ENCODE measurements around the gene FYN. TPM values are rescaled to one million over a fixed set of nuclear protein-coding genes. Genes with fewer than 3 reads are reported as not detected.

The FYN gene
- total RNA-seq, 1 experiment from 2014 or later, result 7.2 TPM

DNA sequence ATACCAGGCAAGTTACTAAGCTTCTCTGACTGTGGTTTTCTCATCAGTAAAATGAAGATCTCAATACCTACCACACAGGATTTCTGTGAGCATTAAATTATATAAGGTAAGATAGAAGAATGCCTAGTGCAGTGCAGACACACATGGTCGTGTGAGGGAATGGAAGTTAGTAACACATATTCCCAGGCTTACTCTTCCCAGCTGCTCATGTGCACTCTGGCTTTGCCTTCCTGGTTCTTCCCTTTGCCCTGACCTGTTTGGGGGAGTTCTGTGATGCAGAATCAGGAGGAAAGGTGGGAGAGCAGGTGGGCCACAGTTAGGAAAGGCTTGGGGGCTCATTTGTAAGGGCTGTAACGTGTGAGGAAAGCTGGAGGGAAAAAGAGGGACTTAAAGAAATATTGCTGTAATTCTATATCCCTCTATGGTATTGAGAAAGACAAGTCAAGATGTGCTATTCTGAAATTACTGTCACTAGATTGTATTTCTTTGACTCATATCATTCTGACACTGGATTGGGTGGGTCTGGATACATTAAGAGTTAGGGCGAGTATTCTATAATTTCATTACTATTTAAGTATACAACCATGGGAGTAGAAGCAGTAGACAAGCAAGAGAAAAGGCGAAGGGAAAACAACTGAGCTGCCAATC lies 47.7 kb downstream of the FYN start:
- ChIA-PET CTCF (no interaction called here), POLR2A (no interaction called here)
- DNase-seq, result no peak
- no peaks in the 10 kb centered on the region for H3K36me3 Mint-ChIP-seq (ENCODE audit: insufficient read depth, unreplicated experiment)
- no peaks in the 10 kb centered on the region for H3K9me3 ChIP-seq
- TF ChIP-seq, protein P1, sequence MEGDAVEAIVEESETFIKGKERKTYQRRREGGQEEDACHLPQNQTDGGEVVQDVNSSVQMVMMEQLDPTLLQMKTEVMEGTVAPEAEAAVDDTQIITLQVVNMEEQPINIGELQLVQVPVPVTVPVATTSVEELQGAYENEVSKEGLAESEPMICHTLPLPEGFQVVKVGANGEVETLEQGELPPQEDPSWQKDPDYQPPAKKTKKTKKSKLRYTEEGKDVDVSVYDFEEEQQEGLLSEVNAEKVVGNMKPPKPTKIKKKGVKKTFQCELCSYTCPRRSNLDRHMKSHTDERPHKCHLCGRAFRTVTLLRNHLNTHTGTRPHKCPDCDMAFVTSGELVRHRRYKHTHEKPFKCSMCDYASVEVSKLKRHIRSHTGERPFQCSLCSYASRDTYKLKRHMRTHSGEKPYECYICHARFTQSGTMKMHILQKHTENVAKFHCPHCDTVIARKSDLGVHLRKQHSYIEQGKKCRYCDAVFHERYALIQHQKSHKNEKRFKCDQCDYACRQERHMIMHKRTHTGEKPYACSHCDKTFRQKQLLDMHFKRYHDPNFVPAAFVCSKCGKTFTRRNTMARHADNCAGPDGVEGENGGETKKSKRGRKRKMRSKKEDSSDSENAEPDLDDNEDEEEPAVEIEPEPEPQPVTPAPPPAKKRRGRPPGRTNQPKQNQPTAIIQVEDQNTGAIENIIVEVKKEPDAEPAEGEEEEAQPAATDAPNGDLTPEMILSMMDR (IDR thresholded peaks at IDR 0.05; ENCODE audit: insufficient read depth in 1 of 2, low read depth in 1 of 2, low read length in 1 of 2, severe bottlenecking in 1 of 2, unreplicated experiment in 1 of 2), result no peak
- peaks cover 3% of the 10 kb centered on the region for H3K27me3 Mint-ChIP-seq (ENCODE audit: insufficient read depth, unreplicated experiment)
- no peaks in the 10 kb centered on the region for H3K9me3 Mint-ChIP-seq (ENCODE audit: unreplicated experiment)
- intact Hi-C loops (cut with micrococcal nuclease; ENCODE audit: unreplicated experiment), result no loop called here
- no peaks in the 10 kb centered on the region for H3K36me3 ChIP-seq (ENCODE audit: control insufficient read depth, insufficient read depth, low read length)
- H3K27me3 ChIP-seq (replicated peaks; ENCODE audit: control insufficient read depth, insufficient read depth, low read length), result no peaks in the 10 kb centered on the region
- H3K4me3 Mint-ChIP-seq (ENCODE audit: unreplicated experiment), result no peak overlapping the region
- H3K27ac Mint-ChIP-seq (ENCODE audit: unreplicated experiment), result no peak overlapping the region
- no peaks in the 10 kb centered on the region for H3K4me1 Mint-ChIP-seq (ENCODE audit: low read depth, unreplicated experiment)
- BruUV-seq (replicated peaks), result no TSS peak
- no peaks in the 10 kb centered on the region for H3K4me1 ChIP-seq
- no peak overlapping the region for H3K4me3 ChIP-seq (ENCODE audit: low read depth, low read length)

DNA sequence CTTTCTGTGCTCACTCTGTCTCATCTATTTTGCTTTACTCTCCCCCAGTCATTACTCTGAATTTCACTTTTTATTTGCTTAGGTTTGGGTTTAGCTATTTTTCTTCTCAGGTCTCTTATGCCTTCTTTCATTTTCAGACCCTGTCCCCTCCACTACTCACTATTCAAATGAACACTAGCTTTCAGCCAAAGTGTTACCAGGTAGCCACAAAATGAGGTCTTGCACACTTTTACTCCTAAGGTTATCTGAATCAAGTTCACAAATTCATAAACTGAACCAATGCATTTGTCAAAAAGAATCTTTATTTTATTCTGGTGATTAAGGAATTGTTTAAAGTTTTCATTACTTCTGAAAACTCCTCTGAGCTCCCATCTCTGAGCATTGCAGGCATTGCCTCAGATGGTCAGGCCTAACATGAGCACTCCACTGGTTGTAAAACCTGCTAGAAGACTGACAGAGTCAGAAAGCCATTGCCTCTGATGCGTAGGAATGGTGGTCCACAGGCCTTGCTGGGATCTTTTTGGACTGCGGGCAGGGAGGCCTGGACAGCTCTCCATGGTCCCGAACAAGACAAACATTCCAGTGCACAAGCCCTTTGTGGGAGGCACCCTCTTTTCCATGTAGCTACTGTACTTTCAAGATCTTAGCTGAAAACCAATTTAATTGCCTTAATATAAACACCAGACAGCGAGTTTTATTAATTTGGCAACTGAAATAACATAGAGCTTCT lies 48.5 kb downstream of the FYN start:
- no peak overlapping the region for H3K27ac Mint-ChIP-seq (ENCODE audit: unreplicated experiment)
- H3K36me3 Mint-ChIP-seq (ENCODE audit: insufficient read depth, unreplicated experiment), result no peaks in the 10 kb centered on the region
- intact Hi-C loops (cut with micrococcal nuclease; ENCODE audit: unreplicated experiment), result no loop called here

GRCh38 chr6:111823831-111824607 lies 49.2 kb downstream of the FYN start:
- Mint-ChIP-seq H3K9me3 (ENCODE audit: unreplicated experiment) (no peaks in the 10 kb centered on the region), H3K27me3 (ENCODE audit: insufficient read depth, unreplicated experiment) (no peaks in the 10 kb centered on the region), H3K4me1 (ENCODE audit: low read depth, unreplicated experiment) (no peaks in the 10 kb centered on the region), H3K27ac (ENCODE audit: unreplicated experiment) (no peak overlapping the region), H3K4me3 (ENCODE audit: unreplicated experiment) (no peak overlapping the region), H3K36me3 (ENCODE audit: insufficient read depth, unreplicated experiment) (no peaks in the 10 kb centered on the region)
- ChIA-PET CTCF (no interaction called here), POLR2A (no interaction called here)
- TF ChIP-seq, protein P1 (IDR thresholded peaks at IDR 0.05; ENCODE audit: insufficient read depth in 1 of 2, low read depth in 1 of 2, low read length in 1 of 2, severe bottlenecking in 1 of 2, unreplicated experiment in 1 of 2), result no peak
- Histone ChIP-seq H3K9me3 (no peaks in the 10 kb centered on the region), H3K4me3 (ENCODE audit: low read depth, low read length) (no peak overlapping the region), H3K27me3 (replicated peaks; ENCODE audit: control insufficient read depth, insufficient read depth, low read length) (no peaks in the 10 kb centered on the region), H3K36me3 (ENCODE audit: control insufficient read depth, insufficient read depth, low read length) (no peaks in the 10 kb centered on the region), H3K4me1 (no peaks in the 10 kb centered on the region)
- BruUV-seq (replicated peaks), result no TSS peak
- intact Hi-C loops (cut with micrococcal nuclease; ENCODE audit: unreplicated experiment), result no loop called here
- DNase-seq, result no peak

More for the DNA sequence above, 48.5 kb downstream of the FYN start:
- BruUV-seq (replicated peaks), result no TSS peak
- H3K4me3 ChIP-seq (ENCODE audit: low read depth, low read length), result no peak overlapping the region
- Mint-ChIP-seq H3K27me3 (ENCODE audit: insufficient read depth, unreplicated experiment) (no peaks in the 10 kb centered on the region), H3K4me3 (ENCODE audit: unreplicated experiment) (no peak overlapping the region), H3K4me1 (ENCODE audit: low read depth, unreplicated experiment) (no peaks in the 10 kb centered on the region), H3K9me3 (ENCODE audit: unreplicated experiment) (no peaks in the 10 kb centered on the region)
- H3K4me1 ChIP-seq, result no peaks in the 10 kb centered on the region
- TF ChIP-seq, protein P1 (IDR thresholded peaks at IDR 0.05; ENCODE audit: insufficient read depth in 1 of 2, low read depth in 1 of 2, low read length in 1 of 2, severe bottlenecking in 1 of 2, unreplicated experiment in 1 of 2), result no peak
- H3K9me3 ChIP-seq, result no peaks in the 10 kb centered on the region
- H3K27me3 ChIP-seq (replicated peaks; ENCODE audit: control insufficient read depth, insufficient read depth, low read length), result no peaks in the 10 kb centered on the region
- DNase-seq, result no peak
- no peaks in the 10 kb centered on the region for H3K36me3 ChIP-seq (ENCODE audit: control insufficient read depth, insufficient read depth, low read length)
- ChIA-PET CTCF (no interaction called here), POLR2A (no interaction called here)
